ENCODE measurements around the gene MAP2K2. TPM values are rescaled to one million over a fixed set of nuclear protein-coding genes. Genes with fewer than 3 reads are reported as not detected.
A peak's percentile ranks its signal among the peaks of the same experiment; 100 is the strongest.

Gene MAP2K2
- polyA plus RNA-seq, 1 donor from 2014 or later: 95.5 TPM

GRCh38 chr19:4064149-4064495, 59.8 kb downstream of the MAP2K2 start:
- no peaks in the 10 kb centered on the region for H3K9me3 ChIP-seq (ENCODE audit: low read length)
- H3K27me3 ChIP-seq (ENCODE audit: insufficient read depth, low read depth, low read length): peaks cover 20% of the 10 kb centered on the region
- H3K27ac ChIP-seq (ENCODE audit: low read length): no peak overlapping the region
- peak overlapping the region; percentile 67 for H3K9ac ChIP-seq (ENCODE audit: low read length)
- H3K9me2 ChIP-seq (ENCODE audit: insufficient read depth, low read length): no peaks in the 10 kb centered on the region
- no peaks in the 10 kb centered on the region for H3F3A ChIP-seq (ENCODE audit: insufficient read depth, low read length, poor library complexity, severe bottlenecking)
- H2AFZ ChIP-seq (ENCODE audit: low read depth, low read length): no peak overlapping the region
- H3K79me2 ChIP-seq (replicated peaks; ENCODE audit: insufficient read depth, low read length): peaks cover 3% of the 10 kb centered on the region
- peak overlapping the region; percentile 74 for H3K4me3 ChIP-seq (ENCODE audit: low read length)
- H3K36me3 ChIP-seq (ENCODE audit: insufficient read depth, low read length): no peaks in the 10 kb centered on the region
- no peak for TF ChIP-seq TAF1 (IDR thresholded peaks at IDR 0.05; ENCODE audit: low read depth)
- TF ChIP-seq CTCF (IDR thresholded peaks at IDR 0.05; ENCODE audit: poor library complexity, severe bottlenecking): no peak
- TF ChIP-seq POLR2AphosphoS5 (IDR thresholded peaks at IDR 0.05): no peak
- no peak for TF ChIP-seq EP300 (conservative IDR thresholded peaks at IDR 0.05; ENCODE audit: poor library complexity, severe bottlenecking)
- no peak for TF ChIP-seq RAD21 (conservative IDR thresholded peaks at IDR 0.05)
- no peak for TF ChIP-seq SMC3 (conservative IDR thresholded peaks at IDR 0.05; ENCODE audit: poor library complexity)
- no peak for TF ChIP-seq REST (IDR thresholded peaks at IDR 0.05; ENCODE audit: borderline replicate concordance)
- TF ChIP-seq MXI1 (conservative IDR thresholded peaks at IDR 0.05; ENCODE audit: poor library complexity, severe bottlenecking): no peak
- no peak for TF ChIP-seq EZH2 (IDR thresholded peaks at IDR 0.05; ENCODE audit: borderline replicate concordance, insufficient read depth, low read length, poor library complexity, severe bottlenecking)
- H3K4me2 ChIP-seq (ENCODE audit: low read length): peak overlapping the region; percentile 63
- H4K20me1 ChIP-seq (ENCODE audit: insufficient read depth): peaks cover 5% of the 10 kb centered on the region

GRCh38 chr19:4063369-4064148, 60.4 kb downstream of the MAP2K2 start:
- H3K79me2 ChIP-seq (replicated peaks; ENCODE audit: insufficient read depth, low read length): peaks cover 3% of the 10 kb centered on the region
- no peak overlapping the region for H2AFZ ChIP-seq (ENCODE audit: low read depth, low read length)
- peaks cover 5% of the 10 kb centered on the region for H4K20me1 ChIP-seq (ENCODE audit: insufficient read depth)
- H3K36me3 ChIP-seq (ENCODE audit: insufficient read depth, low read length): no peaks in the 10 kb centered on the region
- H3F3A ChIP-seq (ENCODE audit: insufficient read depth, low read length, poor library complexity, severe bottlenecking): no peaks in the 10 kb centered on the region
- H3K4me2 ChIP-seq (ENCODE audit: low read length): no peak overlapping the region
- H3K4me3 ChIP-seq (ENCODE audit: low read length): peak overlapping the region; percentile 74
- peak overlapping the region; percentile 67 for H3K9ac ChIP-seq (ENCODE audit: low read length)
- no peaks in the 10 kb centered on the region for H3K9me3 ChIP-seq (ENCODE audit: low read length)
- H3K27me3 ChIP-seq (ENCODE audit: insufficient read depth, low read depth, low read length): peaks cover 15% of the 10 kb centered on the region
- TF ChIP-seq EP300 (conservative IDR thresholded peaks at IDR 0.05; ENCODE audit: poor library complexity, severe bottlenecking) (no peak), SMC3 (conservative IDR thresholded peaks at IDR 0.05; ENCODE audit: poor library complexity) (no peak), REST (IDR thresholded peaks at IDR 0.05; ENCODE audit: borderline replicate concordance) (no peak), CTCF (IDR thresholded peaks at IDR 0.05; ENCODE audit: poor library complexity, severe bottlenecking) (no peak), MXI1 (conservative IDR thresholded peaks at IDR 0.05; ENCODE audit: poor library complexity, severe bottlenecking) (no peak), TAF1 (IDR thresholded peaks at IDR 0.05; ENCODE audit: low read depth) (no peak), EZH2 (IDR thresholded peaks at IDR 0.05; ENCODE audit: borderline replicate concordance, insufficient read depth, low read length, poor library complexity, severe bottlenecking) (no peak), POLR2AphosphoS5 (IDR thresholded peaks at IDR 0.05) (no peak), RAD21 (conservative IDR thresholded peaks at IDR 0.05) (no peak)
- no peak overlapping the region for H3K27ac ChIP-seq (ENCODE audit: low read length)
- no peaks in the 10 kb centered on the region for H3K9me2 ChIP-seq (ENCODE audit: insufficient read depth, low read length)

Data from neural cell (in vitro differentiated cells).